K562 (cell line): ENCODE results near the gene SET. TPM values are rescaled to one million over a fixed set of nuclear protein-coding genes. Genes with fewer than 3 reads are reported as not detected.
A peak's percentile ranks its signal among the peaks of the same experiment; 100 is the strongest.

Experiments
- BCOR ChIP-seq: fragments of 450-650 bp; IDR thresholded peaks from 2 replicates; pipeline ENCODE4 v1.6.1; 2016
- BRD4 ChIP-seq: fragments of 200-600 bp; sonication (generic); IDR thresholded peaks from 2 replicates; pipeline ENCODE4 v1.6.1; 2017; ENCODE audit warnings: inconsistent platforms
- C11orf30 ChIP-seq: fragments of 450-650 bp; IDR thresholded peaks from 2 replicates; pipeline ENCODE4 v1.6.1; 2016; ENCODE audit warnings: low read depth, mild to moderate bottlenecking
- CHCHD3 ChIP-seq: fragments of 250-450 bp; sonication (Bioruptor Pico); IDR thresholded peaks from 2 replicates; pipeline ENCODE4 v2.1.2; 2022; ENCODE audit warnings: mild to moderate bottlenecking
- CREB3 ChIP-seq: fragments of 450-650 bp; conservative IDR thresholded peaks from 2 replicates; pipeline ENCODE4 v1.6.1; 2016; ENCODE audit warnings: missing genetic modification characterization, low read depth, mild to moderate bottlenecking, missing compliant biosample characterization, moderate library complexity
- FOXP4 ChIP-seq: sonication (generic); formaldehyde crosslinking; IDR thresholded peaks from 2 replicates; pipeline ENCODE4 v1.8.0; 2022; ENCODE audit warnings: mild to moderate bottlenecking, missing genetic modification reagents, borderline replicate concordance
- HDAC2 ChIP-seq: fragments of 450-650 bp; IDR thresholded peaks from 2 replicates; pipeline ENCODE4 v1.6.1; 2016; ENCODE audit warnings: mild to moderate bottlenecking
- HDAC3 ChIP-seq: fragments of 450-650 bp; IDR thresholded peaks from 2 replicates; pipeline ENCODE4 v1.6.1; 2018; ENCODE audit warnings: borderline replicate concordance, mild to moderate bottlenecking, moderate library complexity; ENCODE audit not compliant: partially characterized antibody
- ILK ChIP-seq: fragments of 450-650 bp; IDR thresholded peaks from 2 replicates; pipeline ENCODE4 v1.6.1; 2016; ENCODE audit warnings: missing genetic modification characterization, low read depth, mild to moderate bottlenecking, missing compliant biosample characterization, moderate library complexity, borderline replicate concordance
- KLF16 ChIP-seq: IDR thresholded peaks from 2 replicates; pipeline ENCODE4 v1.6.1; 2016; ENCODE audit warnings: antibody characterized with exemption
- NFE2 ChIP-seq: IDR thresholded peaks from 2 replicates; pipeline ENCODE4 v1.6.1; 2014; ENCODE audit warnings: antibody characterized with exemption, low read depth
- OTX1 ChIP-seq: fragments of 450-650 bp; formaldehyde crosslinking; IDR thresholded peaks from 2 replicates; pipeline ENCODE4 v1.4.0; 2022; ENCODE audit warnings: mild to moderate bottlenecking
- PRPF4 ChIP-seq: fragments of 200-400 bp; formaldehyde crosslinking; IDR thresholded peaks from one replicate; pipeline ENCODE4 v1.6.1; 2017; ENCODE audit warnings: low read length, low read depth, mild to moderate bottlenecking; ENCODE audit not compliant: insufficient read depth, poor library complexity, severe bottlenecking
- SLC30A9 ChIP-seq: fragments of 250-450 bp; sonication (Bioruptor Pico); IDR thresholded peaks from 2 replicates; pipeline ENCODE4 v1.8.0; 2022; ENCODE audit warnings: mild to moderate bottlenecking, moderate library complexity
- TBL1XR1 ChIP-seq, 2 experiments: IDR thresholded peaks; 2 replicates each; pipeline ENCODE4 v1.6.1; 2012; ENCODE audit warnings: improper control_type of control experiment in 2 of 2, low read length in 2 of 2, mild to moderate bottlenecking in 1 of 2
- TGIF2 ChIP-seq: sonication (generic); formaldehyde crosslinking; IDR thresholded peaks from 2 replicates; pipeline ENCODE4 v1.8.1; 2022; ENCODE audit warnings: mild to moderate bottlenecking, missing genetic modification reagents, moderate library complexity
- TRIM24 ChIP-seq, 2 experiments: fragments of 450-650 bp; IDR thresholded peaks; 2 replicates each; pipeline ENCODE4 v1.6.1; 2016
- ZBTB8A ChIP-seq: fragments of 450-650 bp; IDR thresholded peaks from 2 replicates; pipeline ENCODE4 v1.6.1; 2018; ENCODE audit warnings: mild to moderate bottlenecking, moderate library complexity; ENCODE audit not compliant: partially characterized antibody
- ZBTB9 ChIP-seq: fragments of 450-650 bp; formaldehyde crosslinking; IDR thresholded peaks from 2 replicates; pipeline ENCODE4 v1.4.0; 2020; ENCODE audit warnings: mild to moderate bottlenecking, moderate library complexity
- ZC3H11A ChIP-seq: IDR thresholded peaks from 2 replicates; pipeline ENCODE4 v1.6.1; 2012; ENCODE audit warnings: low read depth, low read length, improper control_type of control experiment
- ZFP30 ChIP-seq: fragments of 250-450 bp; sonication (Bioruptor Pico); IDR thresholded peaks from 2 replicates; pipeline ENCODE4 v1.8.0; 2022; ENCODE audit warnings: moderate library complexity, mild to moderate bottlenecking, inconsistent platforms, borderline replicate concordance
- ZFP36 ChIP-seq: fragments of 150-350 bp; IDR thresholded peaks from 2 replicates; pipeline ENCODE4 v1.6.1; 2018; ENCODE audit warnings: low read length, low read depth; ENCODE audit not compliant: partially characterized antibody
- ZNF280A ChIP-seq: fragments of 450-650 bp; IDR thresholded peaks from 2 replicates; pipeline ENCODE4 v1.6.1; 2018; ENCODE audit warnings: mild to moderate bottlenecking, low read depth; ENCODE audit not compliant: partially characterized antibody
- ZNF384 ChIP-seq: IDR thresholded peaks from 2 replicates; pipeline ENCODE4 v1.6.1; 2012; ENCODE audit warnings: low read depth, low read length, improper control_type of control experiment
- ZNF77 ChIP-seq: fragments of 250-450 bp; sonication (Bioruptor Pico); IDR thresholded peaks from 2 replicates; pipeline ENCODE4 v1.5.0; 2020
- polyA plus RNA-seq, 8 experiments: library from polyadenylated mRNA; depleted of rRNA in 4 of 8; stranded (reverse) in 5 of 8; unstranded in 3 of 8; fragments of >200 nt; fragmentation: Nextera tagmentation in 2 of 8; fragmentation: Illumina TruSeq in 1 of 8; extraction: Ambion mirVana in 2 of 8; extraction: Trizol in 1 of 8; gene quantifications; 2 replicates each; pipeline versions ENCODE4 v1.2.1 to v1.2.3, GENCODE V29; 2011 to 2014; ENCODE audit warnings: inconsistent platforms in 1 of 8, missing spikeins in 1 of 8
- total RNA-seq, 7 experiments: library from RNA; depleted of rRNA in 6 of 7; stranded (reverse); fragments of >200 nt in 6 of 7; fragmentation: Illumina TruSeq in 2 of 7; extraction: Trizol in 2 of 7; gene quantifications; 2 replicates each; pipeline versions ENCODE4 v1.2.1 to v1.2.3, GENCODE V29; 2011 to 2021; ENCODE audit warnings: low replicate concordance in 1 of 7

The SET gene
- total and polyA plus RNA-seq, 9 of the 15 experiments (the other 6 are each of a cell fraction or from before 2014, with no cell fraction given): 404 to 1,447 (median 907) TPM

- TF ChIP-seq PRPF4: no peak
- no peak for TF ChIP-seq OTX1 (CRISPR knock-in tag)
- no peak for TF ChIP-seq BRD4
- TF ChIP-seq BCOR: peak; percentile 93
- TF ChIP-seq C11orf30: no peak
- no peak for TF ChIP-seq ZFP30 (CRISPR knock-in tag)
- no peak for TF ChIP-seq ZNF77 (CRISPR knock-in tag)
- TF ChIP-seq ZFP36: peak; percentile 73
- TF ChIP-seq CREB3 (tag): no peak
- no peak for TF ChIP-seq SLC30A9 (CRISPR knock-in tag)
- no peak for TF ChIP-seq ILK (tag)
- no peak for TF ChIP-seq FOXP4 (CRISPR knock-in tag)
- no peak for TF ChIP-seq ZBTB8A
- TF ChIP-seq TRIM24 (IDR thresholded peaks at IDR 0.05): no peak
- peak; percentile 58; the same call in 1 of the 2 replicates for TF ChIP-seq HDAC2
- TF ChIP-seq NFE2: no peak
- TF ChIP-seq ZNF280A: no peak
- TF ChIP-seq CHCHD3 (CRISPR knock-in tag): no peak
- no peak for TF ChIP-seq TGIF2 (CRISPR knock-in tag)
- no peak for TF ChIP-seq ZNF384
- TF ChIP-seq KLF16: no peak
- no peak for TF ChIP-seq ZC3H11A
- TF ChIP-seq TBL1XR1 (IDR thresholded peaks at IDR 0.05; ENCODE audit: low read length in 2 of 2): no peak
- TF ChIP-seq ZBTB9 (CRISPR knock-in tag): no peak
- TF ChIP-seq HDAC3: no peak
Measured at GRCh38 chr9:128643519-128644300, 45.3 kb upstream of the SET start (continued).
